ENCODE data around the gene FBXW10B. TPM values are rescaled to one million over a fixed set of nuclear protein-coding genes. Genes with fewer than 3 reads are reported as not detected.
"Not testable (repeated sequence)": the region's sequence is repeated elsewhere in the genome, so short reads cannot be mapped to it uniquely, and the experiment has no call there.

Gene FBXW10B
- total RNA-seq, 1 donor from 2014 or later = 6.9 TPM

- H3K36me3 ChIP-seq; DNase-seq (ENCODE audit: extremely low spot score in 2 of 2); H3K27ac ChIP-seq; H3K27me3 ChIP-seq; H3K4me3 ChIP-seq; intact Hi-C loops (cut with DNase I); H3K9me3 ChIP-seq; H3K4me1 ChIP-seq: not testable (repeated sequence)
Observed at GRCh38 chr17:15613111-15613510, 6.4 kb downstream of the FBXW10B start.

GRCh38 chr17:15592960-15593359, 26.5 kb downstream of the FBXW10B start:
- H3K4me3 ChIP-seq; H3K36me3 ChIP-seq; DNase-seq (ENCODE audit: extremely low spot score in 2 of 2); H3K9me3 ChIP-seq; H3K4me1 ChIP-seq; H3K27me3 ChIP-seq; H3K27ac ChIP-seq; intact Hi-C loops (cut with DNase I): not testable (repeated sequence)

GRCh38 chr17:15591986-15592385, 27.5 kb downstream of the FBXW10B start:
- H3K36me3 ChIP-seq; H3K9me3 ChIP-seq; DNase-seq (ENCODE audit: extremely low spot score in 2 of 2); H3K4me1 ChIP-seq; H3K4me3 ChIP-seq; intact Hi-C loops (cut with DNase I); H3K27ac ChIP-seq; H3K27me3 ChIP-seq: not testable (repeated sequence)

- H3K27me3 ChIP-seq; DNase-seq (ENCODE audit: extremely low spot score in 2 of 2); intact Hi-C loops (cut with DNase I); H3K4me1 ChIP-seq; H3K9me3 ChIP-seq; H3K4me3 ChIP-seq; H3K36me3 ChIP-seq; H3K27ac ChIP-seq: not testable (repeated sequence)
Observed at GRCh38 chr17:15590844-15591243, 28.7 kb downstream of the FBXW10B start.

- H3K27me3 ChIP-seq; H3K27ac ChIP-seq; H3K9me3 ChIP-seq; H3K4me3 ChIP-seq; intact Hi-C loops (cut with DNase I); H3K4me1 ChIP-seq; DNase-seq (ENCODE audit: extremely low spot score in 2 of 2); H3K36me3 ChIP-seq: not testable (repeated sequence)
Observed at GRCh38 chr17:15589544-15590536, 29.7 kb downstream of the FBXW10B start.

GRCh38 chr17:15588017-15588416, 31.5 kb downstream of the FBXW10B start:
- H3K4me1 ChIP-seq; intact Hi-C loops (cut with DNase I); H3K27ac ChIP-seq; H3K36me3 ChIP-seq; H3K4me3 ChIP-seq; DNase-seq (ENCODE audit: extremely low spot score in 2 of 2); H3K27me3 ChIP-seq; H3K9me3 ChIP-seq: not testable (repeated sequence)

- H3K27me3 ChIP-seq; H3K4me3 ChIP-seq; H3K27ac ChIP-seq; H3K36me3 ChIP-seq; H3K9me3 ChIP-seq; intact Hi-C loops (cut with DNase I); DNase-seq (ENCODE audit: extremely low spot score in 2 of 2); H3K4me1 ChIP-seq: not testable (repeated sequence)
Observed at GRCh38 chr17:15583313-15583712, 36.2 kb downstream of the FBXW10B start.

- intact Hi-C loops (cut with DNase I); H3K36me3 ChIP-seq; H3K9me3 ChIP-seq; DNase-seq (ENCODE audit: extremely low spot score in 2 of 2); H3K4me3 ChIP-seq; H3K27me3 ChIP-seq; H3K27ac ChIP-seq; H3K4me1 ChIP-seq: not testable (repeated sequence)
Observed at GRCh38 chr17:15581462-15581861, 38.0 kb downstream of the FBXW10B start.

- H3K9me3 ChIP-seq; H3K27ac ChIP-seq; H3K4me1 ChIP-seq; H3K36me3 ChIP-seq; H3K27me3 ChIP-seq; intact Hi-C loops (cut with DNase I); DNase-seq (ENCODE audit: extremely low spot score in 2 of 2); H3K4me3 ChIP-seq: not testable (repeated sequence)
Observed at GRCh38 chr17:15576848-15577247, 42.7 kb downstream of the FBXW10B start.

GRCh38 chr17:15574660-15575059, 44.8 kb downstream of the FBXW10B start:
- DNase-seq (ENCODE audit: extremely low spot score in 2 of 2); H3K27me3 ChIP-seq; H3K4me3 ChIP-seq; intact Hi-C loops (cut with DNase I); H3K9me3 ChIP-seq; H3K27ac ChIP-seq; H3K36me3 ChIP-seq; H3K4me1 ChIP-seq: not testable (repeated sequence)

- H3K4me3 ChIP-seq; H3K27me3 ChIP-seq; H3K27ac ChIP-seq; H3K9me3 ChIP-seq; H3K4me1 ChIP-seq; intact Hi-C loops (cut with DNase I); H3K36me3 ChIP-seq; DNase-seq (ENCODE audit: extremely low spot score in 2 of 2): not testable (repeated sequence)
Observed at GRCh38 chr17:15573870-15574269, 45.6 kb downstream of the FBXW10B start.

All from vagina (tissue), 2 donors.